Islet precursor cell (in vitro differentiated cells): Measurements from ENCODE around the gene VIL1.

Experiments used
- DNase-seq: peaks from one replicate; pipeline ENCODE4 v3.0.0-alpha.2; 2018

Gene VIL1

GRCh38 chr2:218418717-218419458 is at the start of gene VIL1:
VIL1 (plus strand) TSS chr2:218419123; CDS start chr2:218423779, 4,656 bp downstream.
- no peak for DNase-seq

GRCh38 chr2:218369330-218369729 is 49.6 kb upstream of the VIL1 start:
- DNase-seq = no peak

DNA sequence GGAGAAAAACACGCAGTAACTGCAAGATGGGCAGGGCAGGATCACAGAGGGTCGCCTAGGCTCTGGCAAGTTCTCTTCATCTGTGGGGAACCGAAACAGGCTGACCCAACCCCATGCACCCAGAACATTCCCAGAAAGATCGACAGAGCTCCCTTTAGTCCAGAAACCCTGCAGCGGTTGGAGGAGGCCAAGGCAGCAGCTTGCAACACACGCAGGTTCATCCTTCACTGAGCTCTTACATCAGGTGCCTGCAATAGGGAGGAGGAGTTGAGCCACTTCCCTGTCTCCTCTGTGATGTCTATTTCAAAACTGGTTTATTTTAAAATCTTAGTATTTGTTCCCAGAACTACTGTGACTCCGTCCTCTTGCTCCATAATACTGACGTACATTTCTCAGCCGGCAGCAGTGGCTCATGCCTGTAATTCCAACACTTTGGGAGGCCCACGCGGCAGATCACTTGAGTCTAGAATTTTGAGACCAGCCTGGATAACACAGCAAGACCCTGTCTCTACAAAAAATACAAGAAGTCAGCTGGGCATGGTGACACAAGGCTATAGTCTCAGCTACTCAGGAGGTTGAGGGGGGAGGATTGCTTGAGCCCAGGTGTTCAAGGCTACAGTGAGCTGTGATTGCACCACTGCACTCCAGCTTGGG is 48.4 kb upstream of the VIL1 start:
- no peak for DNase-seq

DNA sequence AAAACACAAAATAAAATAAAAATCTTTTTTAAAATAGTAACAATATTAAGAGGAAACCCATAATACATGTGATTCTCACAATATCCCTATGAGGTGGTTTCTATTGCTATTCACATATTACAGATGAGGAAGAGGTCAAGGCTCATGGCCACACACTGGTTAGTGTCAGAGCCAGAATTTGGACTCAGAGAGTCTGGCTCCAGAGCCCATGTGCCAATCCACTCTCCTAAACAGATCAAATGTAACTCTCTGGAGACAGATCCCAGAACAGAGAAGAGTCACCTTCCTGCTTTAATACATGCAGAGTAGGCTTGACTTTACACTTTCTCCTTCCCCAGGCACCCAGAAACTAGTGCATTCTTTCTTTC is 47.0 kb upstream of the VIL1 start:
- DNase-seq = no peak

- DNase-seq = no peak
These were observed 44.1 kb upstream of the VIL1 start for GRCh38 chr2:218374795-218375194.

DNA sequence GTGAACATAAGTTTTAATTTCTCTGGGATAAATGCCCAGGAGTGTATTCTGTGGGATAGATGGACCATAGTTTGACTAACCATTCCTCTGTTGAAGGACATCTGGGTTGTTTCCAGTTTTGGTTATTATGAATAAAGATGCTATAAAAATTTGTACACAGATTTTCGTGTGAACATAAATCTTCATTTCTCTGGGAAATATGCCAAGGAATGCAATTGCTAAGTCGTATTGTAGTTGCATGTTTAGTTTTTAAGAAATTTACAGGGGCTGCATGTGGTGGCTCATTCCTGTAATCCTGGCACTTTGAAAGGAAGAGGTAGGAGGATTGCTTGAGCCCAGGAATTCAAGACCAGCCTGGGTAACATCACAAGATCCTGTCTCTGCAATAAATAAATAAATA is 43.7 kb upstream of the VIL1 start:
- no peak for DNase-seq

DNA sequence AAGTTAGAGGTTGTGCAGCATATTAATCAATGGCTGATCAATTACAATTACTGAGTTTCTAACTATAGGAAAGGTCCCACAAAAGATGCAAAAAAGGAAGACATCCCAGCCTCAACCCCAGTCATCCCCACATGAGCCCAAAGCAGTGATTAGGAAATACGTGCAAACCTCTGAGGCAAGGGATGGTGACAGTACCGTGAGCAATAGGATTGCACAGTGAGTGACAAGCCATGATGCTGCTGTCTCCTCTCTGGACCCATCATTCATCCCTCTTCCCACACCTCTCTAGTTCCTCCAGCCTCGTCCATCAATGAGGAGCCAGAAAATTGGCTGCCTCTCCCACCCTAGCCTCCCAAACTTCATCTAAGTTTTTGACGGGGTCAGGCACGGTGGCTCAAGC is 40.9 kb upstream of the VIL1 start:
- DNase-seq = no peak

DNA sequence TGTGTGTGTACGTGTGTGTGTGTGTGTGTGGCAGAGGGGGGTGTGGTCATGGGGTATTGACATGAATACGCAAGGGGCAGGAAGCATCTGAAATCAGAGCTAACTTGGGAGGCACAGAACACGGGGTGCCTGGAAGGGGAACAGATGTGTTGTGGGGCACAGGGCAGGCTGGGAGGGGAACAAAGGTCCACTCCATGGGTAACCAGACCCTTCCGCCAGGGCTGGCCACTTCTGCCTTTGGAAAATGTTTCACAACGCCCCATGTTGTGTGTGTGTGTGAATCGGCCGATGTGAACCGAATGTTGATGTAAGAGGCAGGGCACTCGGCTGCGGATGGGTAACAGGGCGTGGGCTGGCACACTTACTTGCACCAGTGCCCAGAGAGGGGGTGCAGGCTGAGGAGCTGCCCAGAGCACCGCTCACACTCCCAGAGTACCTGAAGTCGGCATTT is 37.0 kb upstream of the VIL1 start, which contains the start of gene SLC11A1:
SLC11A1 (plus strand) TSS at position 358 of the 451 bp plus-strand sequence. CDS start 96 bp downstream, outside the sequence.
- no peak for DNase-seq

GRCh38 chr2:218382785-218383184 is 36.1 kb upstream of the VIL1 start:
- no peak for DNase-seq

- DNase-seq = no peak
These were observed 34.9 kb upstream of the VIL1 start for GRCh38 chr2:218383892-218384519.

DNA sequence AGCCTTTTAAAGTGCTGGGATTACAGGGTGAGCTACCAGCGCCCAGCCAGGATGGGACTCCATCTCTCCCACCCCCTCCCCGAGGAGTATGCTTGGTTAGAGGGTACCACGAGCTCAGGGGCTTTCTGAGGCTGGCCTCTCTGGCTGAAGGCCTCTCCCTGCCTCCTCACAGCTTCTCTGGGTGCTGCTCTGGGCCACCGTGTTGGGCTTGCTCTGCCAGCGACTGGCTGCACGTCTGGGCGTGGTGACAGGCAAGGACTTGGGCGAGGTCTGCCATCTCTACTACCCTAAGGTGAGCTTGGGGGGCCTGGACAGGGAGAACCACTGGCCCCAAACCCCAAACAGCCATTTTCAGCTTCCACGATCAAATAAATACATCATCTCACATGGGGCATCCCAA is 33.9 kb upstream of the VIL1 start:
- no peak for DNase-seq

DNA sequence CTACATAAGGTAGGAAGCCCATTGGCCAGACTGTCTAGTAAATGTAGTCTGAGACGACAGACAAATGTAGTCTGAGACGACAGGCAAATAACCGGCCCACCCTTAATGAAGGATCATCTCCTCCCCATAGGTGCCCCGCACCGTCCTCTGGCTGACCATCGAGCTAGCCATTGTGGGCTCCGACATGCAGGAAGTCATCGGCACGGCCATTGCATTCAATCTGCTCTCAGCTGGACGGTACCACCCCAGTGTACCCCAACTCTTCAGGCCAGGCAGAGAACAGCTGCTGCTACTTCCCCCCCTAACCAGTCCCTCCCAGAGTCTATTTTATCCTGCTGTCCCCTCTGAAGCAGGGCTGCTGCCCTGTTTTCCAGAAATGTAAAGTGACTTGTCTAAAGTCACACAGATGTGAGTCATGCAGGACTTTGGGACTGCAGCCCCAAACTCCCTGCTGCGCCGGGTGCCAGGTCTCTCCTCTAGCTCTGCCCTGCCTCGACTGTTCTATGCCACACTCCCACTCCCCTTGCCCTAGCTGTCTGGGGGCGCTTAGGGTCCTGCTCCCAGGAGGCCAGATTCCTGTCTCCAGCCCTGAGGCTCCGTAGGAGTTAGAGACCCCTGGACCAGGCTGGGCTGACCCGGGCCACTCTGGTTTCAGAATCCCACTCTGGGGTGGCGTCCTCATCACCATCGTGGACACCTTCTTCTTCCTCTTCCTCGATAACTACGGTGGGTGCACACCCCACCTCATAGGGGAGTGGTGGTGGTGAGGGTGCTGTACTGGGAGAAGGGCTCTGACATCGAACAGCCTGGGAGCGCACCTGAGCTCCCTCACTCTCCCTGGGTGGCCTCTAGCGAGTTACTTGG is 32.2 kb upstream of the VIL1 start:
- DNase-seq = no peak

- peak; percentile 68 for DNase-seq
These were observed 31.3 kb upstream of the VIL1 start for GRCh38 chr2:218387369-218388194.

DNA sequence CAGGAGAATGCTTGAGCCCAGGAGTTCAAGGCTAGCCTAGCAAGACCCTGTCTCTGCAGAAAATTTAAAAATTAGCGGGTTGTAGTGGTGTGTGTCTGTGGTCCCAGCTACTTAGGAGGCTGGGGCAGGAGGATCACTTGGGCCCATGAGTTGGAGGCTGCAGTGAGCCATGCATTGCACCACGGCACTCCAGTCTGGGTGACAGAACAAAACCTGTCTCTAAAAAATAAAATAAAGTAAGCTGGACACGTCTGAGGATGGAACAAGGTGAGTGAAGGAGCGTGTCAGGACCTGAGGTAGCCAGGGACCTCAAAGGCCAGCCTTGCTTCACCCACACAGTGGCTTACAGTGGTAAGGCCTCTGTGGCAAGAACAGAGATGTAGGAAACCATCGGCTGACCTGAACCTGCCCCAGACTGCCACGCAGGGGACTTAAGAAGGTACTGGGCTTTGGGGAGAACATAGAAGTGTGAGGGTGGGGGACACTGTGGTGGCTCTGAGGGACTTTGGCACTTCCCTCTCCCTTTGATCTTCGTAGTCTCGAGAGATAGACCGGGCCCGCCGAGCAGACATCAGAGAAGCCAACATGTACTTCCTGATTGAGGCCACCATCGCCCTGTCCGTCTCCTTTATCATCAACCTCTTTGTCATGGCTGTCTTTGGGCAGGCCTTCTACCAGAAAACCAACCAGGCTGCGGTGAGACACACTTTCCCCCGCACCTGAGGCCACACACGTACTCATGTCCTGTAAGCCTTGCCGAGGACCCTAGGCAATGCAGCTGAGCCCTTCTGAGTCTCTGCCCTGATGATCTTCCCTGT is 29.4 kb upstream of the VIL1 start:
- DNase-seq = no peak

GRCh38 chr2:218391202-218391601 is 27.7 kb upstream of the VIL1 start:
- DNase-seq = no peak

DNA sequence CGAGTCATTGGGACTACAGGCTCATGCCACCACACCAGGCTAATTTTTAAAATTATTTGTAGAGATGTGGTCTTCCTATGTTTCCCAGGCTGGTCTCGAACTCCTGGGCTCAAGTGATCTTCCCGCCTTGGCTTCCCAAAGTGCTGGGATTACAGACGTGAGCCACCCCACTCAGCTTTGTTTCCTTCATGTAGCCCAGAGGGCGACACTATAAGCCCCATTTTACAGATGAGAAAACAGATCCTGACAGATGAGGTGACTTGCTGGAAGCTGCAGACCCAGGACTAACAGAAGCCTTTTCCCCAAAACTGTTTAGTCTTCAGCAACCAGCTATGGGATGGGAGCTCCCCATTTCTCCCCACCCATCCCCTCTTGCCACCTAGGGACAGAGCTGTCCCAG is 26.5 kb upstream of the VIL1 start:
- DNase-seq = no peak

- DNase-seq = no peak
These were observed 25.9 kb upstream of the VIL1 start for GRCh38 chr2:218392891-218393462.

DNA sequence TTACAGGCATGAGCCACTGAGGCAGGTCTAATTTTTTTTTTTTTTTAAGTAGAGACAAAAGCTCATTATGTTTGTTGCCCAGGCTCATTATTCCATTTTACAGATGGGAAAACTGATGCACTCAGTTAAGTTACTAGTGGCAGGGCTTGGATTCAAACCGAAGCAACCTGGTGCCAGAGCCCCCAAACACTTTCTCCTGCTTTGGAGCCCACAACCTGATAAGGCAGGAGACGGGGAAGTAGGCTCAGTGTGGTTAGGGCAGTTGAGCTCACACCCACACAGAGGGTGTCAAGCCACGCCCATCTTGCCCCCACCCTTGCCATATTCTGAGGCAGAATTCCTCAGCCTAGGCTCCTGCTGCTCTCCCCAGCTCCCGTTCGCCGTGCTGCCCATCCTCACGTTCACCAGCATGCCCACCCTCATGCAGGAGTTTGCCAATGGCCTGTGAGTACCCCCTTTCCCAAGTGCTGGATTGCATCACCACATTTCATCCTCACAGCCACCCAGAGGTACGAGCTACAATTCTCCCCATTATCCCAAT is 25.1 kb upstream of the VIL1 start:
- DNase-seq = no peak

DNA sequence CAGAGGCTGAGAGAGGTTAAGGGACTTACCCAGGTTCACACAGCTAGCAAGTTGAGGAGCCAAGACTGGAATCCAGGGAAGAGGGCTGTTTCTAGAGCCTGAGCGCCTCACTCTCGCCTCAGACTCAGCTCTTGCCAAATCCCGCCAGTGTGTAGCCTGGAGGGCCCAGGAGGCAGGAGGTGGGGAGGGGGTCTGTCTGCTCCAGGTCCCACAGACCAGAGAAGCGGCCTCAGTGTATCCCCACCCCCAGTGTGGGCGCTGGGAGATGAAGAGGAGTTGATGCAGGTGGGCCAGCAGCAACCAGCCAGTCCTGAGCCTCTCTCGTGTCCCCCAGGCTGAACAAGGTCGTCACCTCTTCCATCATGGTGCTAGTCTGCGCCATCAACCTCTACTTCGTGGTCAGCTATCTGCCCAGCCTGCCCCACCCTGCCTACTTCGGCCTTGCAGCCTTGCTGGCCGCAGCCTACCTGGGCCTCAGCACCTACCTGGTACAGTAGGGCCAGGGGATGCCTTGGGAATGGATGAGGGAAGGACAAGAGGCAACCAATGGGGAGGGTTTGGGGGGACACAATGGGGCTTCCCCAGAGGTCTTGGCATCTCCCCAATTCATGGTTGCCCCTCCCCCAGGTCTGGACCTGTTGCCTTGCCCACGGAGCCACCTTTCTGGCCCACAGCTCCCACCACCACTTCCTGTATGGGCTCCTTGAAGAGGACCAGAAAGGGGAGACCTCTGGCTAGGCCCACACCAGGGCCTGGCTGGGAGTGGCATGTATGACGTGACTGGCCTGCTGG is 24.4 kb upstream of the VIL1 start:
- DNase-seq = no peak

- DNase-seq = no peak
These were observed 23.9 kb upstream of the VIL1 start for GRCh38 chr2:218395090-218395444.
